GM21367 (cell line): ENCODE results near the gene RIPOR3.

Source experiments
- ATAC-seq: cut with Tn5 transposase; IDR thresholded peaks from one replicate; pipeline ENCODE4 v1.9.1; 2021; ENCODE audit not compliant: unreplicated experiment

Gene RIPOR3

DNA sequence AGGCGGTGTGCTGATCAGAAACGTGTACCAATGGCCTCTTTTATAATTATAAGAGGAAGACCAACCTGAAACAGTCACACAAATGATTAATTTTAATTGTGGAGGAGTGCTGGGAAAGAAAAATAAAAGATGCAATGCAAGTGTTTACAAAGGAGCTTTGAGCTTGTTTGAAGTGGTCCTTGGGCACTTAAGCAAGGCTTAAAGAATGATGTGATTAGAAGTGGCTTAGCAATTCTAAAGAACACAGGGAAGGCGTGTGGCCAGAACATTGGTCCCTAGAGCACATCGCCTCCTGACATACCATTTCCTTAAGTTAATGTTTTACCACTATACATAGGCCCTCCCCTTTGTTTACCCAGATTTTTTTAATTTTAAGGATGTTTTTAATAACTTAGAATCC lies 155.0 kb downstream of the RIPOR3 start:
- ATAC-seq = no peak
